ENCODE results near the gene ARPC1B.
"Not testable (repeated sequence)": the region's sequence is repeated elsewhere in the genome, so short reads cannot be mapped to it uniquely, and the experiment has no call there.

The ARPC1B gene

DNA sequence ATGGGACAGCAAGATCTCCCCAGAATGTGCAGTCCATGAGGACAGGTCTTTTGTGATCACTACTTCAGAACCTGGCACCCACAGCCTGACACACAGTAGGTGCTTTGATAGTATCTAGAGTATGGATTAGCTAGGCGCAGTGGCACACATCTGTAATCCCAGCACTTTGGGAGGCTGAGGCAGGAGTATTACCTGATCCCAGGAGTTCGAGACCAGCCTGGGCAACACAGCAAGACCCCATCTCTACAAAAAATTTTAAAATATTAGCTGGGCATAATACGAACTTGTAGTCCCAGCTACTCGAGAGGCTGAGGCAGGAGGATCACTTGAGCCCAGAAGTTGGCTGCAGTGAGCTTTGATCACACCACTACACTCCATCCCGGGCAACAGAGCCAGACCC, 22.3 kb upstream of the ARPC1B start:
- Histone ChIP-seq H3K9me3 (ENCODE audit: insufficient read depth, low read depth, low read length) (no peaks in the 10 kb centered on the region), H3K36me3 (ENCODE audit: insufficient read depth, low read length) (peaks cover 66% of the 10 kb centered on the region), H3K27ac (ENCODE audit: low read depth, low read length) (no peak overlapping the region), H3K9ac (ENCODE audit: low read depth, low read length) (no peak overlapping the region), H3K27me3 (ENCODE audit: insufficient read depth, low read length) (no peaks in the 10 kb centered on the region), H3K4me1 (ENCODE audit: insufficient read depth, low read length) (no peaks in the 10 kb centered on the region), H3K4me3 (ENCODE audit: low read length) (no peak overlapping the region)
- WGBS, result 95% methylated on average over 5 of the region's 5 CpGs

DNA sequence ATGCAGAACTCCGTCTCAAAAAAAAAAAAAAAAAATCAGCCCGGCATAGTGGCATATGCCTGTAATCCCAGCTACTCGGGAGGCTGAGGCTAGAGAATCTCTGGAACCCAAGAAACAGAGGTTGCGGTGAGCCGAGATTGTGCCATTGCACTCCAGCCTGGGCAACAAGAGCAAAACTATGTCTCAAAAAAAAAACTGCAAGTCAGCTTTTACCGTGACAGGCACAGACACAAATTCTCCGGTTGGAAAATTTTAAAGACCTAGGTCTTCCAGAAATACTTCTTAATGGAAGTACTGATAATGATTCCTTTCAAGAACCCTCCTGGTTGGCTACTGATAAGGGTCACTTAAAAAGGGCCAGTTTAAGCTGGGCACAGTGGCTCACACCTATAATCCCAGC, 19.4 kb upstream of the ARPC1B start:
- 94% methylated on average over 7 of the region's 7 CpGs for WGBS
- H3K9ac ChIP-seq (ENCODE audit: low read depth, low read length), result no peak overlapping the region
- H3K9me3 ChIP-seq (ENCODE audit: insufficient read depth, low read depth, low read length), result no peaks in the 10 kb centered on the region
- no peak overlapping the region for H3K27ac ChIP-seq (ENCODE audit: low read depth, low read length)
- no peak overlapping the region for H3K4me3 ChIP-seq (ENCODE audit: low read length)
- H3K27me3 ChIP-seq (ENCODE audit: insufficient read depth, low read length), result no peaks in the 10 kb centered on the region
- H3K36me3 ChIP-seq (ENCODE audit: insufficient read depth, low read length), result peaks cover 68% of the 10 kb centered on the region
- H3K4me1 ChIP-seq (ENCODE audit: insufficient read depth, low read length), result no peaks in the 10 kb centered on the region

DNA sequence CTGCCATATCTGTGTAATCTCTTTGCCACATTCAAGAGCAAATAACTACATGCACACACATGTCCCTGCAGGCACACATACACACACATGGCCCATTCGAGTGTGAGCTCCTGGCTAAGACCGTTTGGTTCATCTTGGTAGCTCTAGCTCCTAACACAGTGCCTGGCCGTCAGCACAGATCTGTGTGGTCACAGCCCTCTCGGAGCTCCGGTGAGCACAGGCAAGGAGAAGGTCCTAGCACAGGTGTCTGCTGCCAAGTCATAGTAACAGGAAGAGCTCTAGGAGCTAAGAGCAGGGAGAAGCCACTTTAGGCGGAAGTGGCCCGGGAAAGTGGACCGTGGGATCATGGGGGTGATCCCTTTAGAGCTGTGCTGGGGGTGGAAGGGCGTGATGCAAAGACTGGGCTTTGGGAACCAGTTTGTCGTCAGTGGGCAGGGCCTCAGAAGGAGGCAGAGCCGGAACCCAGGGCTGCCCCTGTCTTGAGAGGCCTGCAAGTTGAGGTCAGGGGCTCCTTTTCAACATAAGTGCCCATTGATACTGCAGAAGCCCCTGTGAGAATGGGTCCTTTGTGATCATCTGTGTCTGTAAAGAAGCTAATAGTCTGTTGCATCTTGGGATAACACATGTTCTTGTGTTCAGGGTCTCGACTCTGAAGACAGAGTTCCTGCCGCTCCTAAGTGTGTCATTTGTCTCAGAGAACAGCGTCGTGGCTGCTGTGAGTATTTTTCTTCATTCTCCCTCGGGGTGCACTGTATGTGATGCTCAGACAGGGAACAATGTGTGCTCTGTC, 16.6 kb upstream of the ARPC1B start:
- Histone ChIP-seq H3K27ac (ENCODE audit: low read depth, low read length) (no peak overlapping the region), H3K4me3 (ENCODE audit: low read length) (no peak overlapping the region), H3K4me1 (ENCODE audit: insufficient read depth, low read length) (no peaks in the 10 kb centered on the region), H3K36me3 (ENCODE audit: insufficient read depth, low read length) (peaks cover 65% of the 10 kb centered on the region), H3K27me3 (ENCODE audit: insufficient read depth, low read length) (no peaks in the 10 kb centered on the region), H3K9ac (ENCODE audit: low read depth, low read length) (no peak overlapping the region), H3K9me3 (ENCODE audit: insufficient read depth, low read depth, low read length) (no peaks in the 10 kb centered on the region)
- WGBS, result 96% methylated on average over 16 of the region's 16 CpGs

DNA sequence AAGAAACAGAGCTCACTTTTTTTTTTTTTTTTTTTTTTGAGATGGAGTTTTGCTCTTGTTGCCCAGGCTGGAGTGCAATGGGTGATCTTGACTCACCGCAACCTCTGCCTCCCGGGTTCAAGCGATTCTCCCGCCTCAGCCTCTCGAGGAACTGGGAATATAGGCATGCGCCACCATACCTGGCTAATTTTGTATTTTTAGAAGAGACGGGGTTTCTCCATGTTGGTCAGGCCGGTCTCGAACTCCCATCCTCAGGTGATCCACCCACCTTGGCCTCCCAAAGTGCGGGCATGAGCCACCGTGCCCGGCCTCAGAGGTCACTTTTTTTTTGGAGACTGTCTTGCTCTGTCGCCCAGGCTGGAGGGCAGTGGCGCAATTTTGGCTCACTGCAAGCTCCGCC, 16.0 kb upstream of the ARPC1B start:
- H3K9me3 ChIP-seq (ENCODE audit: insufficient read depth, low read depth, low read length); H3K4me3 ChIP-seq (ENCODE audit: low read length); H3K4me1 ChIP-seq (ENCODE audit: insufficient read depth, low read length); H3K27ac ChIP-seq (ENCODE audit: low read depth, low read length); H3K27me3 ChIP-seq (ENCODE audit: insufficient read depth, low read length); H3K9ac ChIP-seq (ENCODE audit: low read depth, low read length): not testable (repeated sequence)
- 97% methylated on average over 15 of the region's 15 CpGs for WGBS
- H3K36me3 ChIP-seq (ENCODE audit: insufficient read depth, low read length), result peaks cover 70% of the 10 kb centered on the region

DNA sequence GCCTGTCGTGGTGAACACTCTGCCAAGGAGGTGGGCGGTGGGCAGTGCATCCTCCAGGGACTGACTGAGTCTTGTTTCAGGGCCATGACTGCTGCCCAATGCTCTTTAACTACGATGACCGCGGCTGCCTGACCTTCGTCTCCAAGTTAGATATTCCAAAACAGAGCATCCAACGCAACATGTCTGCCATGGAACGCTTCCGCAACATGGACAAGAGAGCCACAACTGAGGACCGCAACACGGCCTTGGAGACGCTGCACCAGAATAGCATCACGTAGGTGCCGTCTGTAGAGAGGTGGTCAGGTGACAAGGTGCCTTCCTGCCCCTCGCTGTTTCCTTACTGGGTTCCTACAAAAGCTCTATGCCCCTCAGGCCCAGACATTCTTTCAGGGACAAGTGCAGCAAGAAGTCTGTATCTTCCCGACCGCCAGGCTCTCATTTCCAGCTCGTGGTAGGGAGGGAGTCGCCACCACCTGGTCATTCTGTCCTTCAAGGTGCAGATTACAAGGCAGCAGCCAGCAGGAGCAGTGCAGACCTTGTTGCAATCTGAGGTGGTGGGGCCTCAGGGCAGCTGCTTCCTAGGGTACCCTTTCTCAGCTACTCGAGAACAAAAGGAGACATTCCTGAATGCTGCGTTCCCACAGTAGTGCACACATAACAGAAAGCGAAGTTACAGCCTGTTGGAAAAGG, 14.9 kb upstream of the ARPC1B start:
- 94% methylated on average over 22 of the region's 22 CpGs for WGBS
- peaks cover 73% of the 10 kb centered on the region for H3K36me3 ChIP-seq (ENCODE audit: insufficient read depth, low read length)
- no peaks in the 10 kb centered on the region for H3K9me3 ChIP-seq (ENCODE audit: insufficient read depth, low read depth, low read length)
- H3K9ac ChIP-seq (ENCODE audit: low read depth, low read length), result no peak overlapping the region
- H3K27me3 ChIP-seq (ENCODE audit: insufficient read depth, low read length), result no peaks in the 10 kb centered on the region
- no peak overlapping the region for H3K27ac ChIP-seq (ENCODE audit: low read depth, low read length)
- no peaks in the 10 kb centered on the region for H3K4me1 ChIP-seq (ENCODE audit: insufficient read depth, low read length)
- no peak overlapping the region for H3K4me3 ChIP-seq (ENCODE audit: low read length)

DNA sequence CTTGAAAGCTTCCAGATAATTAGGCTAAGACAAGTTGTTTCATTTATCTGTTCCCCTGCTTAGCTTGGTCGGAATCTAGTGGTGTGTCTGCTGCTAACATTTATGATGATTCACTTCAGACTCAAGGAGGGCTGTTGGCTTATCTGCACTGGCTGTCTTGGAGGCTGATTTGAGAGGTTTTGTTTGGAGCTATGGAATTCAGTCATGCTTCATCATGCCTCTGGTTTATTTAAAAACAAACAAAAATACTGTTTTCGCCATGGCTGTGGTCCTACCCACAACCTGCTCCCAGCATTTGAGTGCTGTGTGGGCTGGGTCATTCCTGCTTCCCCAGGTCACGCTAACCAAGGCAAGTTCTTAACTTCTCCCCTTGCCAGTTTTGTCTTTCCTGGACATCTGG, 11.7 kb upstream of the ARPC1B start:
- Histone ChIP-seq H3K27me3 (ENCODE audit: insufficient read depth, low read length) (no peaks in the 10 kb centered on the region), H3K9ac (ENCODE audit: low read depth, low read length) (no peak overlapping the region), H3K27ac (ENCODE audit: low read depth, low read length) (no peak overlapping the region), H3K4me1 (ENCODE audit: insufficient read depth, low read length) (peaks cover 9% of the 10 kb centered on the region; the same call in 1 of the 2 replicates), H3K4me3 (ENCODE audit: low read length) (no peak overlapping the region), H3K9me3 (ENCODE audit: insufficient read depth, low read depth, low read length) (no peaks in the 10 kb centered on the region), H3K36me3 (ENCODE audit: insufficient read depth, low read length) (peaks cover 69% of the 10 kb centered on the region)
- 98% methylated on average over 3 of the region's 3 CpGs for WGBS

DNA sequence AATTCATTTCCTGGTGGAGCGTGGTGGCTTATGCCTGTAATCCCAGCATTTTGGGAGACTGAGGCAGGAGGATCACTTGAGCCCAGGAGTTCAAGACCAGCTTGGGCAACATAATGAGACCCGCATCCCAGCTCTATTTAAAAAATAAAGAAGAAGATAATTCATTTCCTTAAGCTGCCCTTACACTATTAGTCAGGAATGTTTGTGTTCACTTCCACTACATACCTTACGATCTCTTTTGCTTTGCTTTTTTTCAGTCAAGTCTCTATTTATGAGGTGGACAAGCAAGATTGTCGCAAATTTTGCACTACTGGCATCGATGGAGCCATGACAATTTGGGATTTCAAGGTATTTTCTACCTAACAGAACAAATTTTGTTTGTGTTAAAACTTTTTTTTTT, 11.2 kb upstream of the ARPC1B start:
- no peaks in the 10 kb centered on the region for H3K27me3 ChIP-seq (ENCODE audit: insufficient read depth, low read length)
- no peak overlapping the region for H3K27ac ChIP-seq (ENCODE audit: low read depth, low read length)
- no peaks in the 10 kb centered on the region for H3K9me3 ChIP-seq (ENCODE audit: insufficient read depth, low read depth, low read length)
- no peak overlapping the region for H3K9ac ChIP-seq (ENCODE audit: low read depth, low read length)
- peaks cover 9% of the 10 kb centered on the region; the same call in 1 of the 2 replicates for H3K4me1 ChIP-seq (ENCODE audit: insufficient read depth, low read length)
- WGBS, result 98% methylated on average over 5 of the region's 5 CpGs
- no peak overlapping the region for H3K4me3 ChIP-seq (ENCODE audit: low read length)
- peaks cover 64% of the 10 kb centered on the region for H3K36me3 ChIP-seq (ENCODE audit: insufficient read depth, low read length)

DNA sequence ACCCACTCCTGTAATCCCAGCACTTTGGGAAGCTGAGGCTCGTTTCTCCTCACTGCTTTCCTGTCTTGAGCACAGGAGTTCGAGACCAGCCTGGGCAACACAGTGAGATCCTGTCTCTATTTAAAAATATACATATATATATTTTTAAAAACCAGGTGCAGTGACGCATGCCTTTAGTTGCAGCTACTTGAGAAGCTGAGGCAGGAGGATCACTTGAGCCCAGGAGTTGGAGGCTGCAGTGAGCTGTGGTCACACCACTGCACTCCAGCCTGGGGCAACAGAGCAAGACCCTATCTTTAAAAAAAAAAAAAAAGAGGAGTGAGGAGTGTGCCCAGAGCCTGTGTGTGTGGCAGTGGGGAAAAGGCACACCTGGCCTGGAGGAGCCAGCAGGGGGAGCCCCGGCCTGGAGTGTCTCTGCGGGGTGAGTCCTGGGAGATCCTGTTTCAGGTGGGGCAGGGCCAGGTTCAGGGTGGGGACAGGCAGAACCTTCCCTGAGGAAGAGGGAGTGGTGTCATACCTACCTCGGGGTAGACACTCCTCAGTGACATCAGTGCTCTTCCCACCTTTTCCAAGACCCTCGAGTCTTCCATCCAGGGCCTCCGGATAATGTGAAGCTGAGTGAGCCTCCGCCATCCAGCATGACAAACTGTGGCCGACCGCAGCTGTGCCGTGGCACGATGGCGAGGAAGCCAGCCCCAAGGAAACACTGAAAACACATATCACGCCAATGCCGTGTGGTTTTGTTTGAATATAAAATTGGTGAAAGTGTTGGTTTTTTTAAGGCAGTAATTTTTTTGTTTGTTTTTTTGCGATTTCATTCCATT, 9.0 kb upstream of the ARPC1B start:
- Histone ChIP-seq H3K4me1 (ENCODE audit: insufficient read depth, low read length) (peaks cover 9% of the 10 kb centered on the region; the same call in 1 of the 2 replicates), H3K36me3 (ENCODE audit: insufficient read depth, low read length) (peaks cover 46% of the 10 kb centered on the region), H3K27ac (ENCODE audit: low read depth, low read length) (no peak overlapping the region), H3K27me3 (ENCODE audit: insufficient read depth, low read length) (no peaks in the 10 kb centered on the region), H3K4me3 (ENCODE audit: low read length) (no peak overlapping the region), H3K9ac (ENCODE audit: low read depth, low read length) (no peak overlapping the region), H3K9me3 (ENCODE audit: insufficient read depth, low read depth, low read length) (no peaks in the 10 kb centered on the region)
- 89% methylated on average over 16 of the region's 17 CpGs for WGBS

DNA sequence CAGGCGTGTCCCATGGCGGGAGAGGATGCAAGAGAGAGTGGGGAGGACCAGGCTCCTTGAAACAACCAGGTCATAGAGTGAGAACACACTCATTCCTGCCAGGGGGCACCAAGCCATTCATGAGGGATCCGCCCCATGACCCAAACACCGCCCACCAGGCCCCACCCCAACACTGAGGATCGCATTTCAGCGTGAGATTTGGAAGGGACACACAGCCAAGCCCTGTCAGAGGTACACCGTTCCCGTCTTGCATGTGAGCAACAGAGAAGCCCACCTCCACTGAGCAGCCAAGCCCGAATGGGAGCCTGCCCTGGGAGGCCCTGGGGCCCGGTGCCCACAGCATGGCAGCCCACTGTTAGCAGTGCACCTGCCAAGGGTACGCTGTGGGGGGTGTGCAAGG, 7.9 kb upstream of the ARPC1B start:
- H3K9ac ChIP-seq (ENCODE audit: low read depth, low read length), result no peak overlapping the region
- peaks cover 9% of the 10 kb centered on the region; the same call in 1 of the 2 replicates for H3K4me1 ChIP-seq (ENCODE audit: insufficient read depth, low read length)
- 82% methylated on average over 11 of the region's 11 CpGs for WGBS
- H3K36me3 ChIP-seq (ENCODE audit: insufficient read depth, low read length), result peaks cover 36% of the 10 kb centered on the region
- no peaks in the 10 kb centered on the region for H3K27me3 ChIP-seq (ENCODE audit: insufficient read depth, low read length)
- H3K4me3 ChIP-seq (ENCODE audit: low read length), result no peak overlapping the region
- H3K27ac ChIP-seq (ENCODE audit: low read depth, low read length), result no peak overlapping the region
- no peaks in the 10 kb centered on the region for H3K9me3 ChIP-seq (ENCODE audit: insufficient read depth, low read depth, low read length)

DNA sequence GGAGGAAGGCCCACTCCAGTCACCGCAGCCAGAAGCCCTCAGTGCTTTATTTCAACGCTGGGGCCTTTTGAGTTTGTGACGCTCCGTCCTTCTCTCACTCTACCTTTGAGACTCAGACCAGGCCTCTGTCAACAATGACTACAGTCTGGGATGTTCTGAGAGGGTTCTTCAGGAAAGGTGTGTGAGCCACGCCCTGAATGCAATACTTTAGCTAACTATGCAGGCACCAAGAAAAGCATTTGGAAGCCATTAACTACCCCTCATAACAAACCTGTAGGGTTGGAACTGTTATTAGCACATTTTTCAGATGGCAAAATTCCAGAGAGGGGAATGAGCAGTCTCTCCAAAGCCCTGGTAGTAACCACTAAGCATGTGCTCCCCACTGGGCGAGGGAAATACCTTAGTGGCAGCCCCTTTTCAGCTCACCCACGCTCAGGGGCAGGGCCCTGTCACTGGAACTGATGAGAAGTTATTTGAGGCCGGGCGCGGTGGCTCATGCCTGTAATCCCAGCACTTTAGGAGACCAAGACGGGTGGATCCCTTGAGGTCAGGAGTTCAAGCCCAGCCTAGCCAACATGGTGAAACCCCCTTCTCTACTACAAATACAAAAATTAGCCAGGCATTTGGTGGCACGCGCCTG, 5.7 kb upstream of the ARPC1B start:
- 93% methylated on average over 13 of the region's 13 CpGs for WGBS
- Histone ChIP-seq H3K36me3 (ENCODE audit: insufficient read depth, low read length) (peaks cover 20% of the 10 kb centered on the region), H3K4me1 (ENCODE audit: insufficient read depth, low read length) (peaks cover 9% of the 10 kb centered on the region; the same call in 1 of the 2 replicates), H3K9me3 (ENCODE audit: insufficient read depth, low read depth, low read length) (no peaks in the 10 kb centered on the region), H3K27ac (ENCODE audit: low read depth, low read length) (no peak overlapping the region), H3K27me3 (ENCODE audit: insufficient read depth, low read length) (no peaks in the 10 kb centered on the region), H3K4me3 (ENCODE audit: low read length) (no peak overlapping the region), H3K9ac (ENCODE audit: low read depth, low read length) (no peak overlapping the region)
